ENCODE data around the gene FAM162A. TPM values are rescaled to one million over a fixed set of nuclear protein-coding genes. Genes with fewer than 3 reads are reported as not detected.

The FAM162A gene
- polyA plus RNA-seq, 1 donor from 2014 or later = 16.2 TPM

GRCh38 chr3:122407946-122408345 lies 24.0 kb downstream of the FAM162A start:
- H3K4me2 ChIP-seq (ENCODE audit: low read length) = no peak overlapping the region
- H2AFZ ChIP-seq (ENCODE audit: low read depth, low read length) = no peak overlapping the region
- no peak overlapping the region for H3K4me3 ChIP-seq (ENCODE audit: low read length)
- H3K36me3 ChIP-seq (ENCODE audit: insufficient read depth, low read length) = no peaks in the 10 kb centered on the region
- H3F3A ChIP-seq (ENCODE audit: insufficient read depth, low read length, poor library complexity, severe bottlenecking) = no peaks in the 10 kb centered on the region
- H4K20me1 ChIP-seq (ENCODE audit: insufficient read depth) = no peaks in the 10 kb centered on the region
- H3K79me2 ChIP-seq (replicated peaks; ENCODE audit: insufficient read depth, low read length) = no peaks in the 10 kb centered on the region
- no peak overlapping the region for H3K27ac ChIP-seq (ENCODE audit: low read length)
- H3K9ac ChIP-seq (ENCODE audit: low read length) = no peak overlapping the region
- H3K9me2 ChIP-seq (ENCODE audit: insufficient read depth, low read length) = no peaks in the 10 kb centered on the region
- no peaks in the 10 kb centered on the region for H3K9me3 ChIP-seq (ENCODE audit: low read length)
- no peaks in the 10 kb centered on the region for H3K27me3 ChIP-seq (ENCODE audit: insufficient read depth, low read depth, low read length)
- TF ChIP-seq EZH2 (IDR thresholded peaks at IDR 0.05; ENCODE audit: borderline replicate concordance, insufficient read depth, low read length, poor library complexity, severe bottlenecking) (no peak), MXI1 (conservative IDR thresholded peaks at IDR 0.05; ENCODE audit: poor library complexity, severe bottlenecking) (no peak), REST (IDR thresholded peaks at IDR 0.05; ENCODE audit: borderline replicate concordance) (no peak), POLR2AphosphoS5 (IDR thresholded peaks at IDR 0.05) (no peak), RAD21 (conservative IDR thresholded peaks at IDR 0.05) (no peak), EP300 (conservative IDR thresholded peaks at IDR 0.05; ENCODE audit: poor library complexity, severe bottlenecking) (no peak), SMC3 (conservative IDR thresholded peaks at IDR 0.05; ENCODE audit: poor library complexity) (no peak), TAF1 (IDR thresholded peaks at IDR 0.05; ENCODE audit: low read depth) (no peak), CTCF (IDR thresholded peaks at IDR 0.05; ENCODE audit: poor library complexity, severe bottlenecking) (no peak)

- Histone ChIP-seq H3K79me2 (replicated peaks; ENCODE audit: insufficient read depth, low read length) (peaks cover 7% of the 10 kb centered on the region), H3K36me3 (ENCODE audit: insufficient read depth, low read length) (no peaks in the 10 kb centered on the region), H3K27ac (ENCODE audit: low read length) (no peak overlapping the region), H3K4me3 (ENCODE audit: low read length) (no peak overlapping the region), H3K4me2 (ENCODE audit: low read length) (no peak overlapping the region), H3K9me2 (ENCODE audit: insufficient read depth, low read length) (no peaks in the 10 kb centered on the region), H4K20me1 (ENCODE audit: insufficient read depth) (no peaks in the 10 kb centered on the region), H3K9me3 (ENCODE audit: low read length) (no peaks in the 10 kb centered on the region), H3K27me3 (ENCODE audit: insufficient read depth, low read depth, low read length) (no peaks in the 10 kb centered on the region), H3F3A (ENCODE audit: insufficient read depth, low read length, poor library complexity, severe bottlenecking) (no peaks in the 10 kb centered on the region), H2AFZ (ENCODE audit: low read depth, low read length) (no peak overlapping the region), H3K9ac (ENCODE audit: low read length) (no peak overlapping the region)
- no peak for TF ChIP-seq CTCF (IDR thresholded peaks at IDR 0.05; ENCODE audit: poor library complexity, severe bottlenecking)
- no peak for TF ChIP-seq REST (IDR thresholded peaks at IDR 0.05; ENCODE audit: borderline replicate concordance)
- no peak for TF ChIP-seq EZH2 (IDR thresholded peaks at IDR 0.05; ENCODE audit: borderline replicate concordance, insufficient read depth, low read length, poor library complexity, severe bottlenecking)
- no peak for TF ChIP-seq POLR2AphosphoS5 (IDR thresholded peaks at IDR 0.05)
- no peak for TF ChIP-seq MXI1 (conservative IDR thresholded peaks at IDR 0.05; ENCODE audit: poor library complexity, severe bottlenecking)
- TF ChIP-seq EP300 (conservative IDR thresholded peaks at IDR 0.05; ENCODE audit: poor library complexity, severe bottlenecking) = no peak
- TF ChIP-seq SMC3 (conservative IDR thresholded peaks at IDR 0.05; ENCODE audit: poor library complexity) = no peak
- TF ChIP-seq RAD21 (conservative IDR thresholded peaks at IDR 0.05) = no peak
- TF ChIP-seq TAF1 (IDR thresholded peaks at IDR 0.05; ENCODE audit: low read depth) = no peak
These were observed 25.5 kb downstream of the FAM162A start for GRCh38 chr3:122409446-122409845.

All from neural cell (in vitro differentiated cells).